HG02973 (cell line): ENCODE data around the gene PHOX2B.

ENCODE experiments used
- ATAC-seq: cut with Tn5 transposase; IDR thresholded peaks from one replicate; pipeline ENCODE4 v1.9.1; 2021; ENCODE audit warnings: moderate library complexity; ENCODE audit not compliant: unreplicated experiment

The PHOX2B gene

DNA sequence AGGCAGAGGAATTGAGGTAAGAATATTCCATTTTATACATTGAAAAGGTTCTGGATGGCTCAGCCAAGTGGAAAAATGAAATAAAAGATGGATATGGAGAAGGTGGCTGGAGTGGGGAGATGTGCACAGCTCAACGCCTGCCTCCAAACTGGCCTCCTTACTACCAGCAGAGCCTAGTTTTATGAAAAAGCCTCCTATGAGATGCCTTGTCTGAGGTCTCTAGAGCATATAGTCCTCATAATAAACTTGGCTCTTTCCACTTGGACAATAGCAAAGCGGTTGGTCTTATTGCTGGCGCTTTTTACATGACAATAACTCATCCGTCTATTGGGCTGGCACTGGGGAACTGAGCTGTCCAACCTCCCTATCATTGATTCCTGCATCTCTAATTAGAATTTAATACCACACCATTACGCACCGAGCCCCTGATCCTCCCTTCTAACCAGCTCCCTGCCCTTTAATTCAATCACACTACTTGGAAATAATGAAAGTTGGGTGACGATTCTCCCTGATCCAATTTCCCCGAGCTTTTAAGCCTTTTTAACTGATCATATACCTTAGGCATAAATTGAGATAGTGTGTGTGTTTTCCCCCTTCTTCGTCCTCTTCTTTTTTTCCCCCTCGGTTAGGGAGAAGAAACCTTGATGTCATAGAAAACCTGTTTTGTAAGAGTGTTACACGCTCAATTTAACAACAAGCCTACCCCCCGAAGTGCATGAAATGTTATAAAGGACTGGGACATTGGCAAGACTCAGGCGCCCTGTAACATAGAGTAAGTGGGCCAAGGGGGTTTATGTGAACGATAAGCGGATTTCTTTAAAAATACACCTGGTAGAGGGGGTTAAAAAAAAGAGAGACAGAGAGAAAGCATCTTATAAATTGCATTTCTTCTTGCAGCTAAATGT is at the start of gene PHOX2B:
Gene PHOX2B, minus strand, starts transcription at position 155 of the 905 bp plus-strand sequence. Its CDS starts 115 bp downstream, at position 40.
- no peak for ATAC-seq

DNA sequence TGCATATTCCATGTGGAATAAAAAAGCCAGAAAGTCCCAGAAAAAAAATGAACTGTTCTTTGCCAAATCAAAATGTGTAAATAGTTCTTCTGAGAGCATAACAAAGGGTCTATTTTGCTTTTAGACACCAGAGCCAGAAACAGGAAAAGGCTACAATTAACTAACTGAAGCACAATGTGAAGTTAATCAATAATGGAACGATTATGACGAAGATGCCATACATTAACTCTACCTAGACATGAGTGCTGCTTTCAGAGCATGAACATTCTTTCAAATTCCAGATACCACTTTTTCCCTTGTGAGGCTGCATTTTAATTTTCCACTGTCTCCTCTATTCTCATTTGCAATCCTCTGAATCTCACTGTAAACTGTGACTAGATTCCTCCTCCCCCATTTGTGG is 48.7 kb upstream of the PHOX2B start:
- ATAC-seq: no peak

- no peak for ATAC-seq
These were observed 48.2 kb upstream of the PHOX2B start for GRCh38 chr4:41796545-41797210.

DNA sequence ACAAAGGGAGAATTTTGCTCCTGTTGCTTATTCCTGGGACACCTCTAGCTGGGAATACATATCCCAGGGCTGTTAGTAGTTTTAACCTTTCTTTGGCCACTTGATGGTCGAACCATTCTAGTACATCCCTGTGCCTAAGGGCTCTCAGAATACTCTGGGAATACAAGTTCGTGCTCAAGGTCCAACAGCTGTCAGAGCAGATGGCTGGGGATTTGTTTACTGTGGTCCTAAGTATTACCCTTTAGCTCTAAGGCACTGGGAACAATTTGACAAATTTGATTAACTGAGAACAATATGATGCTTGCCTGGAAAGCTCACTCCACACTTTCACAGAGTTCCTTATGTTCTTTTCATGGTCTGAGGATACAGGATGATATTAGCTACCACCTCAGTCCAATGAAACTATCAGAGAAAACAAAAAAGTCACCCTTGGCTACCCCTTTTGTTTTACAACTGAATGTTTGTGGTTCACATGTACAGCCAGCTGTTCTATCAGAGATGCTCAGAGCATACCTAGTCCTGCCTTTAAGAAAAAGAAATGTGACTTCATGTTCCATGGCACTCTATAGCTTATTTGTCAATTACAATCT is 47.4 kb upstream of the PHOX2B start:
- ATAC-seq: no peak

- ATAC-seq: no peak
These were observed 43.6 kb upstream of the PHOX2B start for GRCh38 chr4:41792166-41792565.

DNA sequence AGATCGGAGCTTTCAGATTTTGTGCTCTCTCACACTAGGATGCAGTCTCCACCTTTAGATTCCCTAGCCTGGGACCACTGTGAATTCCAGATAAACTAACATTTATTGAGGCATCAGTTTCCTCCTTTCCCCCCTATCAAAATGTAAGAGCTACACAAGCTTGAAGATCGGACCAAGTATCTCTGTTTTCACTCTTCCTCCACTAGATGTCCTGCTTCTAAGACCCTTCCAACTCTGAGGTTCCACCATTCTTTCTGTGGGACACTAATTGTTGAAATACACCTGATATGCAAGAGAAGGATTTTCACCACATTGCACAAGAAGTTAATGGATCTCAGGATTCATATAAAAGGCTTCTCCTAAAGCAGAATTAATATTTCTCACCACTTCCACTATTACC is 43.0 kb upstream of the PHOX2B start:
- ATAC-seq: no peak

DNA sequence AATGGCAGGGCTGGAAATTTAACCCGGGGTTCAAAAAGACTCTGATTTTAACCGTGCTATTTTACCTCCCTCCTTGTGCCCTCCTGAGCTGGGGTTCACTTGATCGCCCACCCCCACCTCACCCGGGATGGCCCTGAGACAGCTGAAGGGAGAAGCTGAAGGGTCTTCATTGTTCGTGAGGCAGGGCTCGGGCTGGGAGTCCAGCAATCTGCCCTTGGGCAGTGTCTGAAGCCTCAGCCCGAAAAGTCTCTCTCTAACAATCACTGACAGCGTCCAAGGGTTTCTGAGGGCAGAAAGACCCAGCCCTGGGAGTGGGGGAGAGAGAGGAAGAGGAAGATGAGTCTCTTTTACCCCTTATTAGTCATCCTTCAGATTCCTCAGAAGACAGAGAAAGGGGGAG is 39.4 kb upstream of the PHOX2B start:
- no peak for ATAC-seq

- no peak for ATAC-seq
These were observed 37.1 kb upstream of the PHOX2B start for GRCh38 chr4:41785665-41786064.

GRCh38 chr4:41784191-41784979 is 35.9 kb upstream of the PHOX2B start:
- no peak for ATAC-seq

DNA sequence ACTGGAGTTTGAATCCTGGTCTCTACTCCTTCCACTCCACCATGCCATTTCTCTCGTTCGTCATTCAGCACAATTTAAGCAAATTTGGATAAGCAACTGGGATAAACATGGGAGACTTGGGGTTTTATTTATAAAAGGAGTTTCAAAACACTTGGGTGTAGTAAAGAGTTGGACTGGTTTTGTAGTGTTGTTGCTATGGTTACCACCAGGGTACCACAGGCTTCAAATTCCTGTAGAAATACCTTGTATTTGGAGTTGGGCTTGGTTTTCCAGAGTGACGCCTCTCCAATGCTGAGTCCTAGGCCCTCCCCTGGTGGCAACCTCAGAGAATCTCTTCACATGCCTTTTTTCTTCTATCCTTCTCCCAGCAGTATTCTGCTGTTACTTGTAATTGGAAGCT is 27.9 kb upstream of the PHOX2B start:
- ATAC-seq: no peak

DNA sequence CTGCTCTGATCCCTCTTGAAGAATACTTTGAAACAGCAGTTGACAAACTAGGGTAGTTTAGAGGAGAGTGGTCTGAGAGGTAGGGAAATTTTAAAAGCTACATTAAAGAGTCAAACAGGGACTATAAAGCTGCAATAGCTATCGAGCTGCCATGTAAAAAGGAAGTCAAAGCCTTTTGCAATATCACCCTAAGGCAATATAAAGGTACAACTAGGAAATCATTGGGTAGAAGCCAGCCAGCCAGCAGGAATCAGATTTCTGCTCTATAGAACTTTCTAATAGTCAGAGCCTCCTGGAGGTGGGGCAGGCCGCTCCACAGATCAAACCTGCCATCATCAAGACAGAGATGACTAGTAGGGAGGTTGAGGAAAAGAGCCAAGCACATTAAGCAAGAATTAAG is 15.2 kb upstream of the PHOX2B start:
- ATAC-seq: no peak

DNA sequence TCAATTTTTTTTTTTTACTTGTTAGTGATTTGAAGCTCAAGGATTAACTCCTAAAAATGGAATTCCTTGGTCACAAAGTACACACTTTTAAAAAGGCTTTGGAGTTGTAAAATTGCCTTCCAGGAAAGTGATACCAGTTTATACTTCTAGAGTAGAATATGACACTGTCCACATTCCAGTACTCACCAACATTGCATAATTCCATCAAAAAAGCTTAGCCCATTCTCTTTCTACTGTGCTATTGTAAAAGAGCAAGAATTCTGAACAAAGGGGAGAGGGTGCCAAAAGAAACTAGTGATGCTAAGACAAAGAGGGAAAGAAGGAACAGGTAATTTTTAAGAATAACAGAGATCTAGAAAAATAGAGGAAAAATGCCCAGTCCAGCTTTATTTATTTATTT is 10.4 kb upstream of the PHOX2B start:
- ATAC-seq: no peak

DNA sequence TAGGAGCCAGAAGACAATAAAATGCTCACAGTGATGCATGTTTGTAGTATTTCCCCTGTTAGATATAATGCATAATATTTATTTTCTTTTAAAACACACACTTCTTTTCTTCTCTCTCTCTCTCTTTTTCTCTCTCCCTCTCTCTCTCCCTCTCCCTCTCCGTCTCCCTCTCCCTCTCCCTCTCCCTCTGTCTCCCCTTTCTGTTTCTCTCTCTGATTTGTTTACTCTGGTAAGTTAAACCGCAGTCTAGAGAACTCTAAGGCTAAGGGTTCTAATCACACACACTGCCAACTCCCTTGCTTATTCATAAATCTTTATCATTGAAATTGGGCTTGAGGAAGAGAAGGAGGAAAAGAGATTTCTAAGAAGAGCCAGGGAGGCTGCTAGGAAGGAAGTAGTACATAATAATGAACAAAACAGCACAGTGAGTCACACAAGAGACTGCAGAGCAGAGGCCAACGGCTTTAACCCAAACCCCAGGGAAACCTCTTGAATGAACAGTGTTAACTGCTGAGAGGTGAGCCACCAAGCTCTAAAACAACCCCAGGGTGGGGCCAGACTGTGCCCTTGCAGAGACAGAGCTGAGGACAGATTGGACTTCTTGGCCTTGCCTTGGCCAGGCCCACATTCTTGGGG is 9.1 kb upstream of the PHOX2B start:
- ATAC-seq: no peak

DNA sequence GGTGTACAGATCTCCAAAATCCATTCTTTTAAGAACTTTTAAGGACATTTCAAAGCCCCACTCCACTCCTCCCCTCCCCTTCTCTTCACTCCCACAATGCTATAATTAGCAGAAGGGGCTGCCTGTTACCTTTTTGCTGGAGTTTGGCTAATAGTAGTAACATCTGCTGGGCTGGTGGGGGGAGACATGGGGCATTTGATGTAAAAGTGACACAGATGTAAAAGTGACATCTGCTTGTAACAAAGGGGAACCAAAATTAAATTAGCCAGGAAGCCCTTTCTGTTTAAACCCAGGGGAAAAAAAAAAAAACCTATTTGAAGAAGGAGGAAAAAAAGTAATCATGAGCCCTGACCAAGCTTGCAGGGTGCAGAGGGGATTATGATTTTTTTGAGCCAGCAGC is 5.4 kb upstream of the PHOX2B start:
- ATAC-seq: no peak

DNA sequence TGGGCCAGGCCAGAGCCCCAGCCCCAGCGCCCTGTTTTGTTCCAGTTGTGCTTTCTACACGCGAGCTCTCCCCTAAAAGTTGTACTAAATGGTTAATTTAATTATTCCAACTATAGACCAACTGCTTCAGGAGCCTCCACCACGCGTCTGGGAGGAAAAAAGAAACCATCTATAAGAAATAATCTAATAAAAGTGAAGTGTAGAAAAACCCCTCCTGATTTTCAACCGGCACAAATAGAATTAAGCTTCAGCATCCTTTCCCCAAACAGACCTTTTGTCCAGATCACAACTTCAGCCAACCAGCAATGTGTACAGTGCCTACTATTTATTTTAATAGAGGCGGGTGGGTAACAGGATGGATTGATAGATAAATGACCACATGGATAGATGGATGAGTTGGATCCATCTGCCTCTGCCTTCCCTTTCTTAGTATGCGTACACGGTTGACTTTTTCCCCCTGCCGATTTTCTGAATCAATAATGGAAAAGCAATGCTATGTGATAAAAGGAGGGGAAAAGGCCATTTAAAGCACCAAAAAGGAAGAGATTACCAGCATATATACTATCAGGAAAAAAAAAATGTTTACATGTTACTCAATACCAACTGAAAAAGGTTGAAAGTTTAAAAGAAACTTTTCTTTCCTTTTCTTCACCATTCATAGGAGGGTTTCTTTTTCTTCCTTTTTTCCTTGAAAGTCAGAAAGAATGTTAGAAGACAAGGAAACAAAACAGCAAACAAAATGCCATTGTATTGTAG is 3.7 kb upstream of the PHOX2B start:
- no peak for ATAC-seq

- ATAC-seq: no peak
These were observed 3.0 kb upstream of the PHOX2B start for GRCh38 chr4:41751449-41752061.

- no peak for ATAC-seq
These were observed 2.3 kb upstream of the PHOX2B start for GRCh38 chr4:41750626-41751448.

DNA sequence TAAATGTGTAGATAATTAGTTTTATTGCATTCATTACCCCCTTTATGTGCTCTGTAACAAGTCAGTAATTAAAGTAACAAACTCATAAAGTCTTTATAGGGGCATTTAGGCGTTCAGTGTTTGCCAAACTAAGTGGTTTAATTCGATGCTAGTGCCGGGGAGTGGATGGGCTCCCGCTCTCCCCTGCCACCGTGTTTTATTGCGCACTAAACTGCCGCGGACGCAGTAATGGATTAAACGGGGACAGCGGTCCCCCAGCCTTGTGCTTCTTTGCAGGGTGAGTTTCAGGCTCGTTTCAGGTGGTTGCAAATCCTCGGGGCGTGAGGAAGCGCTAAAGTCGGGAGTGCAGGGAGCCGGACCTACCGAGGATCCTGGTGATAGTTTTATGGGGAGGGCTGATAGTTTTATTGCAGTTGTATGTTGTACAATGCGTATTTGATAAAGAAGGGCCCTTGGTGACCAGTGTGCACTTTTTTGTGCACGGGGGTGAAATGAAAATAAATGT is 1.6 kb upstream of the PHOX2B start:
- ATAC-seq: no peak
